Thymus (tissue), 11 donors: ENCODE data around the gene SLC7A10. TPM values are rescaled to one million over a fixed set of nuclear protein-coding genes. Genes with fewer than 3 reads are reported as not detected.
A peak's percentile ranks its signal among the peaks of the same experiment; 100 is the strongest.
"Not testable (repeated sequence)": the region's sequence is repeated elsewhere in the genome, so short reads cannot be mapped to it uniquely, and the experiment has no call there.

Experiments used
- DNase-seq, 9 donors: peaks; one replicate each; pipeline ENCODE4 v3.0.0-alpha.2; 2013; ENCODE audit warnings: low spot score in 9 of 9, low read depth in 6 of 9, missing footprints in 1 of 9
- H3K27ac ChIP-seq, 2 donors: one replicate each; pipeline ENCODE4 v1.5.1; 2013; ENCODE audit warnings: control low read depth in 1 of 2, low read depth in 1 of 2, low read length in 1 of 2, mild to moderate bottlenecking in 1 of 2, moderate library complexity in 1 of 2
- H3K27me3 ChIP-seq, 2 donors: one replicate each; pipeline ENCODE4 v1.5.1; 2013; ENCODE audit warnings: low read length in 1 of 2; ENCODE audit not compliant: control insufficient read depth in 2 of 2, insufficient read depth in 1 of 2
- H3K36me3 ChIP-seq, 2 donors: one replicate each; pipeline ENCODE4 v1.5.1; 2013; ENCODE audit warnings: low read length in 1 of 2, mild to moderate bottlenecking in 1 of 2, moderate library complexity in 1 of 2; ENCODE audit not compliant: control insufficient read depth in 2 of 2, insufficient read depth in 2 of 2
- H3K4me1 ChIP-seq, 2 donors: one replicate each; pipeline ENCODE4 v1.5.1; 2013; ENCODE audit warnings: low read length in 2 of 2; ENCODE audit not compliant: control insufficient read depth in 2 of 2, insufficient read depth in 2 of 2
- H3K4me3 ChIP-seq, 2 donors: one replicate each; pipeline ENCODE4 v1.5.1; 2013; ENCODE audit warnings: low read length in 2 of 2, control low read depth in 1 of 2, mild to moderate bottlenecking in 1 of 2
- H3K9me3 ChIP-seq, 2 donors: one replicate each; pipeline ENCODE4 v1.5.1; 2013; ENCODE audit warnings: low read length in 1 of 2, mild to moderate bottlenecking in 1 of 2; ENCODE audit not compliant: control insufficient read depth in 2 of 2, insufficient read depth in 1 of 2
- WGBS: extraction: QIAGEN DNeasy Blood & Tissue Kit; methylation state at CpG from one replicate; pipeline ENCODE4 v1.1.7; 2013; 5-methylcytosine and 5-hydroxymethylcytosine counted together
- polyA plus RNA-seq: library from polyadenylated mRNA; stranded (reverse); fragments of 200-250 nt; gene quantifications from one replicate; pipeline ENCODE4 v1.2.3, GENCODE V29; 2013
- total RNA-seq: library from RNA; stranded (reverse); fragments of 120-200 nt; gene quantifications from one replicate; pipeline ENCODE4 v1.2.4, GENCODE V29; 2013
- donor health status: healthy.

Gene SLC7A10
- total and polyA plus RNA-seq, 2 donors: 0.11 to 0.33 TPM

DNA sequence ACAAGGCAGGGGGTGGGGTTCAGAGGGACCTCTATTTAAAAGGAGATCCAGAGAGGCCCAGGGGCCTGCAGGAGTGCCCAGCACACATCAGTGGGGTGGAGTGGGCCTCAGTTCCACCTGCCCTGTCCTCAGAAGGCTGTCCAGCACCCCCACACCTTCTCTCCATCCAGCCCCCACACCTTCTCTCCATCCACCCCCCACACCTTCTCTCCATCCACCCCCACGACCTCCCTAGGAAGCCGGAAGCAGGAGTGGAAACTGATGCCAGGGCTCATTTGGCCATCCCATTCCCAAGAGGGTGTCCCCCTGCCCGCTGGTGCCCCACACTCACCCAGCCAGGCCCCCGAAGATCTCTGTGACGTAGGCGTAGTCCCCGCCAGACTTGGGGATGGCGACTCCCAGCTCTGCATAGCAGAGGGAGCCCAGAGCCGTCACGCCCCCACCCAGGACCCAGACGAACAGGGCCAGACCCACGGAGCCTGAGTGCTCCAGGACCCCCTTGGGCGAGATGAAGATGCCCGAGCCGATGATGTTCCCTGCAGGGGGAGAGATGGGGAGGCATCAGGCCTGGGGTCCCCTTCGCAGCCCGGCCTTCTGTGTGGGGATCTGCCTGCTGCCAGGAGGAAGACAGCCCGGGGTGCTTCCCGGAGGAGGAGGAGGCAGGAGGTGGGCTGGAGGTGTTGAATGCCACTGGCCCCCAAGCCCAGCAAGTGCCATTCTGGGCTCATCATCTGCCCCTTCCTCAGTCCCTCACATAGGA, 10.0 kb downstream of the SLC7A10 start:
- H3K4me3 ChIP-seq: no peak overlapping the region
- 95% methylated on average over 19 of the region's 19 CpGs for WGBS
- H3K36me3 ChIP-seq: no peaks in the 10 kb centered on the region
- H3K9me3 ChIP-seq: no peaks in the 10 kb centered on the region
- H3K27ac ChIP-seq: no peak overlapping the region
- H3K27me3 ChIP-seq: no peaks in the 10 kb centered on the region
- no peaks in the 10 kb centered on the region for H3K4me1 ChIP-seq
- no peak for DNase-seq

DNA sequence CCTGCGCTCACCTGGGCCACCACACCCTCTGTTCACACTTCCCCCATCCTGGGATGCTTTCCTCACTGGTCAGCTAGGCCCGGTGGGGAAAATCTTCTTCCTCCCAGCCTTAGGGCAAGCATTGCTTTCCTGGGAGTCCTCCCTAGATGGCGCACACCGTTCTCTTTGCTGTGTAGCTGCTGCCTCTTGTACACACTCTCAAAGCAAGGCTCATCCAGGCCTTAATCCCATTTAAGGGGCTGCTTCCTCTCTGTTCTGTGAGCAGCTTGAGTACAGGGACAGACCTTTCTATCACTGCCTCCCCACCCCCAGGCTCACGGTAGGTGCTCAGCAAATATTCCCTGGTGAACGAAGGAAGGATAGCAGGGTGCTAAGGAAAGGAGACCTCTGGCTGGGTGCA, 11.1 kb downstream of the SLC7A10 start:
- H3K4me3 ChIP-seq: no peak overlapping the region
- H3K27me3 ChIP-seq: no peaks in the 10 kb centered on the region
- no peaks in the 10 kb centered on the region for H3K9me3 ChIP-seq
- no peak for DNase-seq
- H3K4me1 ChIP-seq: no peaks in the 10 kb centered on the region
- H3K27ac ChIP-seq: no peak overlapping the region
- WGBS: 81% methylated on average over 6 of the region's 6 CpGs
- H3K36me3 ChIP-seq: no peaks in the 10 kb centered on the region

DNA sequence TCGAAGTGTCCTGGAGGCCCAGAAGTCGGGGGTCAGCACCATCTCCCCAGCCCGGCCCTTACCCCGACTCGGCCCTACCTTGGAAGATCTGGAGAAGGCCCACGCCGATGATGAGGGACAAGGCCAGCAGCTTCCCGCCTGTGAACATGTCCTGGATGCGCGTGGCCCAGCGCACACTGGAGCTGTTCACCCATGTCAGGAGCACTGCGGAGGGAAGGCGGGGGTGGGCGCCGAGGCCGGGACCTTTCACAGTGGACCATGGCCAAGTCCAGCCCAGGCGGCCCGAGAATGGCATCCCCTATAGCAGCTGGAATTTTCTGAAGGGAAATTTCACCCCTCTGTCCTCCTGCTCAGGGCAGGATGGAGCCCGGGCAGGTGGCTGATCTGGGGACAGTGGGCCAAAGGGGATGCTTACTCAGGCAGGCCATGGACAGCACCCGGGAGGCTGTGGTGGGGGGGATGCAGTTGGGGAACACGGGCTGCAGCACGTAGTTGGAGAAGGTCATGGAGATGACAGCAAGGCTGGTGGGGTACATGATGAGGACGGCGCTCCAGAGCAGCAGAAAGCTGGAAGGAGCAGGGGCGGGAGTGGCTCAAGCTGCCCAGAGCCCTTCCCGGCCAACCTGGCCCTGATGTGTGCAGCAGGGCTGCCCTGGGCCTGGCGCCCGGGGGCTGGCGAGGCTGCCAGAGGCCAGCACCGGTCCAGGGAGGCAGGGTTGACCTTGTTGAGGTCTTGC, 13.0 kb downstream of the SLC7A10 start:
- H3K36me3 ChIP-seq: no peaks in the 10 kb centered on the region
- DNase-seq: no peak
- WGBS: 93% methylated on average over 30 of the region's 30 CpGs

DNA sequence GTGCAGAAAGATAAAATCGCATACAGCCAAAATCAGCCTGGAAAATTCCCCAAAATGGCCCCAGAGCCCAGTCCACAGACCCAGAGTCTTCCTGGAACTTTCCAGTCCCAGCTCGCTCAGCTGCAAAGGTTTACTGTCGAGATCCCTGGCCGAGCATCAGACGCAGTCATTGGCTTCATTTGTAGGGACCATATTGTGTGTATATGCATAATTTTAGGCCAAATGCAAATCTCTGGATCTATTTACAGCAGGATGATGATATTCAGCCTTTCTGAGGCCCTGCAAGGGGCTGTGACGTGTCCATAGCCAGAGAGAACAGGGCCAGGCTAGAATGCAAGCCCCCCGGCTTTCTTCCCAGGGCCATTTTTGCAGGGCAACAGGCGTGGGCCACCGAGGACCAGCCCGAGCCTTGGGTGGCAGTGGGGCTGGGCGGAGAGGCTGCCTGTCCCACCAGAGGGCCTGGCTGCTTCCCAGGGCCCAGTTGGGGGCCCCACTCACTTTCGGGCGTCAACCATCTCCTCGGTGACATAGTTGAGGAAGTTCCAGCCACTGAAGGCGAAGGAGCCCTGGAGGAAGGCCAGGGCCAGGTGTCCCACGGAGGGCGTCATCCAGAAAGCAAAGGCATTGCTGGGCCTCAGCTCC, 13.7 kb downstream of the SLC7A10 start:
- Histone ChIP-seq H3K4me3 (no peak overlapping the region), H3K27ac (peak overlapping the region in 1 of 2 donors; percentile 32), H3K4me1 (no peaks in the 10 kb centered on the region), H3K9me3 (no peaks in the 10 kb centered on the region), H3K36me3 (no peaks in the 10 kb centered on the region), H3K27me3 (no peaks in the 10 kb centered on the region)
- WGBS: 82% methylated on average over 17 of the region's 17 CpGs
- DNase-seq: no peak

More for the DNA sequence above, 13.0 kb downstream of the SLC7A10 start:
- Histone ChIP-seq H3K27ac (peak overlapping the region in 1 of 2 donors; percentile 32), H3K4me3 (no peak overlapping the region), H3K9me3 (no peaks in the 10 kb centered on the region), H3K4me1 (no peaks in the 10 kb centered on the region), H3K27me3 (no peaks in the 10 kb centered on the region)

DNA sequence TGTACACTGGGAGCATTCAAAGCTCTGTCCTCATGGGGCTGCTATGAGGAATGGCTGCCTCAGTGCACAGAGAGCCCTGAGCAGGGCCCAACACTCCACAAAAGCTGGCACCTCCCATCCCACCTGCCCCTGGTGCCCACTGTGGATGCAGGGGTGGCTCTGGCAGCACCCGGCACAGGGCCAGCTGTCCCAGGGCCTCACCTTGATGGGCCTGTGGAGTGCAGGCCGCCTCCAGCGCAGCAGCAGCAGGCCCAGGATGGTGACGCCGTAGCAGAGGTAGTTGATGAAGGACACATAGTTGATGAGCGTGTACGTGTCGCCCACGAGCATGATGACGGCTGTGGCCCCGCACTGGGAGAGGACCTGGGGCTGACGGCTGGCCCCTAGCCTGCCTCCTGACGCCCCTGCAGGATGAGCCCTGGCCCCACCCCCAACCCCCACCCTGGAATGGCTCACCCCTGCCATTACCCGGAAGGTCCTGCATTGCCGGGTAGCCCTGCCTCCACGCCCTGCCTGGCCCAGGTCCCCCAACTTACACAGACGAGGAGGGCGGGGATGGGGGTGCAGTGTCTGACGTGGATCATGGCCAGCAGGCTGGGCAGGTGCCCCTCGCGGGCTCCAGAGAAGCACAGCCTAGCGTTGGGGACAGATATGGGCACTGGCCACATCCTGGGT, 15.2 kb downstream of the SLC7A10 start:
- Histone ChIP-seq H3K36me3 (no peaks in the 10 kb centered on the region), H3K4me3 (no peak overlapping the region), H3K27me3 (no peaks in the 10 kb centered on the region), H3K9me3 (no peaks in the 10 kb centered on the region), H3K27ac (no peak overlapping the region), H3K4me1 (no peaks in the 10 kb centered on the region)
- no peak for DNase-seq
- 96% methylated on average over 22 of the region's 22 CpGs for WGBS

DNA sequence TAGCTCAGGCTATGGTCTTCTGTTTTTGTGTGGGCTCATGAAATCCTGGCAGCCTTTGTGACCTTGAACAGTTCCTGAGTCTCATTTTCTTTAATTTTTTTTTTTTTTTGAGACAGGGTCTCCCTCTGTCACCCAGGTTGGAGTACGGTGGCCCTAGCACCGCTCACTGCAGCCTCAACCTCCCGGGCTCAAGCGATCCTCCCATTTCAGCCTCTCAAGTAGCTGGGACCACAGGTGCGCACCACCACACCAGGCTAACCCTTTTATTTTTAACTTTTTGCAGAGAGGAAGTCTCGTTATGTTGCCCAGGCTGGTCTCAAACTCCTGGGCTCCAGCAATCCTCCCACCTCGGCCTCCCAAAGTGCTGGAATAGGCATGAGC, 15.8 kb downstream of the SLC7A10 start:
- not testable (repeated sequence) for H3K27me3 ChIP-seq, H3K4me3 ChIP-seq, H3K9me3 ChIP-seq, DNase-seq, H3K27ac ChIP-seq, H3K36me3 ChIP-seq, H3K4me1 ChIP-seq
- WGBS: 95% methylated on average over 7 of the region's 7 CpGs

DNA sequence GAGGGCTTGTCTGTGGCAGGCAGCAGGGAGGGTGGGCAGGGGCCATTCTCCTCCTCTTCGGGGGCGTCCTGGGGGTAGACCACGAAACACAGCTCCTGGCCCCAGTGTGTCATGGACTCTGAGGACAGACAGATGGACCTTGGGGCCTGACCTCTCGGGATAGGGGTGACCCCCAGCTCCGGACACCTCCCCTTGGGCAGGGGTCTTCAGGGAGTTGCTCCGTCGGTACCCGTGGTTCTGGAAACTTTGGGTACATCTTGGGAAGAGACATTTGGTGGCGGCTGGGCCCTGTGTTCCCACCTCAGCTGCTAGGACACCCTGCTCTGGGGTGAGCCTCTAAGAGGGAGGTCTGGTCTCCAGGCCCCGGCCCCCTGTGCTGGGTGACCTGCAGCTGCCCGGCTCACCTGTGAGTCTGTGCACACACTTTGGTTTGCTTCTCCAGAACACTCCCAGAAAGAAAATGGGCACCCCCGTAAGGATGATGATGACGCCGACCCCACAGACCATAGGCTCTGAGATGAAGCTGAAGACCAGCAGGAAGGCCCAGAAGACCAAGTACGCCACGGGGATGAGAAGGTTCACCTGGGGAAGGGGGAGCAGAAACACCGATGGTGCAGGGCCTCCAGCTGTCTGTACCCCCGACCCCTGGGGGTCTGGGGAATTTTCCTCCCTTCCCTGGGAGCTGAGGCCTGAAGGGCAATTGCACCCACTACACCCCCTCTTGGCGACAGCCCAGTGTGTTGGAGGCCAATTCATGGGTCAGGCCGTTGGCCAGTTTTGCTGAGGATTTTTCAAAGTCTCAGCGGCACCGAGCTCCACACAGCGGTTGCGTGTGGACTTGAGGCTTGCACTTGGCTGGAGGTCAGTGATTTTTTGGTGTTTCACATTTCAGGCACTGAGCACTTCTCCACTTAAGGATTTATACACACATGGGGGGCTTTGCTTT, 16.5 kb downstream of the SLC7A10 start:
- Histone ChIP-seq H3K4me3 (no peak overlapping the region), H3K4me1 (no peaks in the 10 kb centered on the region), H3K36me3 (no peaks in the 10 kb centered on the region), H3K27ac (no peak overlapping the region), H3K27me3 (no peaks in the 10 kb centered on the region), H3K9me3 (no peaks in the 10 kb centered on the region)
- DNase-seq: no peak
- 93% methylated on average over 24 of the region's 24 CpGs for WGBS

DNA sequence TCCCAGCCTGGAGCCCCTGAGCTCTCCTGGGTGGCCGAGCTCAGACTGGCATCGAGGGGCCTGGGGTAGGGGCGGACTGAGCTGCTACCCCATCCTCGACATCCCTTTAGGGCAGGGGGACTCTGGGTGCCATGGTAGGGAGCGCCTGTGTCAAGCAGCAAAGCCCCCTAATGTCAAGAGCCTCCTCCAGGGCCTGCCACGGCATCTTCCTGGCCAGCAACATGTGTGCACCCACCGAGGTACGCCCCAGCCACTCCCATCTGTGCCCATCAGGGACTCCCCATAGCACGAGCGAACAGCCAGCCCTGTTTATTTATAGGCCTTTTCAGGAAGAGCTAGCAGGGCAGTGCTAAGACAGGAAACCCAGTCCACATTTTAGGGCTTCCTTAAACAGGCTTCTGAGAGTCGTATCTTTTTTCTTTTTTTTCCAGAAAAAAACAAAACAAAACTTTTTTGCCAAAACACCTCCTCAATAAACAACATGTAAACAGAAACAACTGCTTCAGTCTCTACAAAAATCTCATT, 17.2 kb downstream of the SLC7A10 start:
- no peak overlapping the region for H3K27ac ChIP-seq
- no peak for DNase-seq
- no peaks in the 10 kb centered on the region for H3K27me3 ChIP-seq
- no peak overlapping the region for H3K4me3 ChIP-seq
- 50% methylated on average over 11 of the region's 11 CpGs for WGBS
- H3K36me3 ChIP-seq: no peaks in the 10 kb centered on the region
- no peaks in the 10 kb centered on the region for H3K9me3 ChIP-seq
- no peaks in the 10 kb centered on the region for H3K4me1 ChIP-seq
